ENCODE data around the gene PRKAR1A. TPM values are rescaled to one million over a fixed set of nuclear protein-coding genes. Genes with fewer than 3 reads are reported as not detected.
"Not testable (repeated sequence)": the region's sequence is repeated elsewhere in the genome, so short reads cannot be mapped to it uniquely, and the experiment has no call there.

The PRKAR1A gene
- 100 to 1,000 TPM in 2 of 3 donors, 10 to 100 TPM in 1; 35.2 to 157 (median 152) TPM for polyA plus RNA-seq

GRCh38 chr17:68512247-68512959 is at the start of gene PRKAR1A:
Gene PRKAR1A, plus strand, starts transcription at chr17:68512430. Its CDS starts 2,970 bp downstream, at chr17:68515400.
- 0 to 1% (median 0%) methylated on average over 68 to 81 of the region's 81 CpGs for WGBS, 3 donors
- peak within 1 kb of the TSS; percentile 97 for H3K27ac ChIP-seq (ENCODE audit: low read depth, low read length)

- no peak overlapping the region for H3K27ac ChIP-seq (ENCODE audit: low read depth, low read length)
- 38 to 58% (median 57%) methylated on average over 6 of the region's 6 CpGs for WGBS, 3 donors
Observed at GRCh38 chr17:68463211-68464019, 48.8 kb upstream of the PRKAR1A start.

DNA sequence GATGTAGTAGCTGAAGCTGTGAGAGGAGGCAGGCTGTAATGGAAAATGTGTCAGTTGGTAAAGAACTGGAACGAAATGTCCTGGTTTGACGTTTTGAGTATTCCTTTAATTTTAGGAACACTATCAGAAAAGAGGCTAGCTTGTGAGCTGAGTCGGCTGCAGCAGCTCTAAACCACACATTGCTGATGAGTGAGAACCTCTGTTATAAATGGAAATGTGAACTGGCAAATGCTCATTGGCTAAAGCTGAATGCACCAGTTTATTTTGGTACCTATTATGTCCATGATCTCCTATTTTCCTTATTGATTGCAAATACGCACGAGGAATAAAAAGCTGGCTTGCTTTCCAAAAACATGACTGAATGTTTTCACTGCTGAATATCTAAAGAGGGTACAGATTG is 43.9 kb upstream of the PRKAR1A start:
- 55 to 66% (median 66%) methylated on average over 5 of the region's 5 CpGs for WGBS, 3 donors
- H3K27ac ChIP-seq (ENCODE audit: low read depth, low read length), result no peak overlapping the region

DNA sequence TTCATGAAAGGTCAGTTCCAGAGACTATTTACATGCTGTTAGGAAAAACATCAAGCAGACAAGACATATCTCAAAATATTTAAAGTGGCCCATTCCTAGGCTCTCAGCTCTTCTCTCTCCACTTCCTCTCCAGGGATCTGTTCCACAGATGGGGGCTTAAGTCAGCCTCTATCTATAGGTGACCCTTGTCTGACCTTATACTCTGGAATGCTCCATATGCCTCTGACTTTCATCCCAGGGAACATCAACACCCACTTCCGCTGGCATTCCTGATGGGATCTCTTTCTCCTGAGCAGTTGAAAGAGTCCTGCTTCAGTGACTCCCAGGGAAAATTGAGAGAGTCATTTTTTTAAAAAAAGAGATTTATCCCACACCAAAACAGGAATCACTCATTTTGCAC is 43.4 kb upstream of the PRKAR1A start:
- H3K27ac ChIP-seq (ENCODE audit: low read depth, low read length), result no peak overlapping the region
- WGBS, 3 donors, result 86 to 100% (median 87%) methylated on average over 1 of the region's 1 CpG

DNA sequence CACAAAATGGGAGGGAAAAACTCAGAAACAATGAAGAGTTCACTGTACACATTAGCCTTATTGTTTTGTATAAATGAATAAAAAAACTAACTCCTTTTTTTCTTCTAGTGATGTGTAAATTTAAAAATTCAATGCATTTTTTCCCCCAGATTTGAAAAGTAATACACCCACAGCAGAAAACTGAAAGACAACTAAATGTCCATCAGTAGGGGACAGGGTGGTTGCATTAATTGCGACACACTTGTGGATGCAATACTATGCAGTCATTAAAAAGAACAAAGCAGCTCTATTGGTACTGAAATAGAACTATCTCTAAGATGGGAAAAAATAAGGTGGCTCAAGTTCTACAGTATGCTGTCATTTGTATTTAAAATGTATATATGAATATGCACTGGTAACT is 41.3 kb upstream of the PRKAR1A start:
- no peak overlapping the region for H3K27ac ChIP-seq (ENCODE audit: low read depth, low read length)
- WGBS, 3 donors, result 90 to 100% (median 92%) methylated on average over 1 of the region's 1 CpG

- WGBS, 3 donors, result 76 to 82% (median 78%) methylated on average over 4 of the region's 4 CpGs
- H3K27ac ChIP-seq (ENCODE audit: low read depth, low read length), result no peak overlapping the region
Observed at GRCh38 chr17:68480885-68481284, 31.3 kb upstream of the PRKAR1A start.

GRCh38 chr17:68482576-68483041 is 29.6 kb upstream of the PRKAR1A start:
- 28 to 79% (median 77%) methylated on average over 4 of the region's 4 CpGs for WGBS, 3 donors
- H3K27ac ChIP-seq (ENCODE audit: low read depth, low read length), result no peak overlapping the region

DNA sequence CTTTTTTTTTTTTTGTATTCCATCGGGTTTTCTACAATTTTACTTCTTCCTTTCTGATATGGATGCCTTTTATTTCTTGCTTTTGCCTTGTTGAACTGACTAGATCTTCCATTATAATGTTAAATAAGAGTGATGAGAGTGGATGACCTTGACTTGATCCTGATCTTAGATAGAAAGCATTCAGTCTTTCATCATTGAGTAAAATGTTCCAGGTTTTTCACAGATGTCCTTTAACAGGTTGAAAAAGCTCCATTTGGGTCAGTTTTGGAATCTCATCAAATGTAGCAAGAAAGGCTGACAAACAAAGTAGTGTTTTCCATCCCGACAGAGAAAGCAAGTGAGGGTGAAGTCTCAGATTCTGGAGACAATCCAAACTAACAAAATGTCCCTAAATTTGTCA is 27.8 kb upstream of the PRKAR1A start:
- WGBS, 3 donors, result 62 to 73% (median 64%) methylated on average over 2 of the region's 2 CpGs
- H3K27ac ChIP-seq (ENCODE audit: low read depth, low read length), result no peak overlapping the region

DNA sequence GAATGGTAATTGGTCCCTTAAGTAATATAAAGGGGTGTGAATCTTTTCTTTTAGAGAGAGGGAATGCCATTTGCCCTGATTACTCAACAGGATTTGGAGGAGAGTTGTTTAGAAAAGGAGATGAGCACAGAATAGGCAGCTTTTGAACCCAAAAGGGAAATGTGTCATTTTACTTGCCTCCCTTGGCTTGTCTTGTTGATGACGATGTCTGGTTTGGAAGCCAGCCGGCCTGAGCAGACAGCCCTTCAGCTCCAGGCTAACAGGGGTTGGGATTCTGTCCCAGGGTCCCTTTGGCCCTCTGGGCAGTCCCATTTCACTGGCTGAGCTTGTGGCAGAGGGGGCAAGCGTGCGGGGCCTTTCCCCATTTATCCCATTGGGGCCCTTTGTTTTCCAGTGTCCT is 22.3 kb upstream of the PRKAR1A start:
- WGBS, 3 donors, result 58 to 68% (median 59%) methylated on average over 4 of the region's 4 CpGs
- H3K27ac ChIP-seq (ENCODE audit: low read depth, low read length), result no peak overlapping the region

- H3K27ac ChIP-seq (ENCODE audit: low read depth, low read length), result no peak overlapping the region
- 22 to 43% (median 38%) methylated on average over 12 of the region's 12 CpGs for WGBS, 3 donors
Observed at GRCh38 chr17:68491381-68492231, 20.6 kb upstream of the PRKAR1A start.

- H3K27ac ChIP-seq (ENCODE audit: low read depth, low read length), result not testable (repeated sequence)
- 75 to 90% (median 88%) methylated on average over 8 of the region's 8 CpGs for WGBS, 3 donors
Observed at GRCh38 chr17:68492394-68493054, 19.7 kb upstream of the PRKAR1A start.

- WGBS, 3 donors, result 88 to 97% (median 94%) methylated on average over 4 of the region's 4 CpGs
- no peak overlapping the region for H3K27ac ChIP-seq (ENCODE audit: low read depth, low read length)
Observed at GRCh38 chr17:68495081-68495480, 17.1 kb upstream of the PRKAR1A start.

DNA sequence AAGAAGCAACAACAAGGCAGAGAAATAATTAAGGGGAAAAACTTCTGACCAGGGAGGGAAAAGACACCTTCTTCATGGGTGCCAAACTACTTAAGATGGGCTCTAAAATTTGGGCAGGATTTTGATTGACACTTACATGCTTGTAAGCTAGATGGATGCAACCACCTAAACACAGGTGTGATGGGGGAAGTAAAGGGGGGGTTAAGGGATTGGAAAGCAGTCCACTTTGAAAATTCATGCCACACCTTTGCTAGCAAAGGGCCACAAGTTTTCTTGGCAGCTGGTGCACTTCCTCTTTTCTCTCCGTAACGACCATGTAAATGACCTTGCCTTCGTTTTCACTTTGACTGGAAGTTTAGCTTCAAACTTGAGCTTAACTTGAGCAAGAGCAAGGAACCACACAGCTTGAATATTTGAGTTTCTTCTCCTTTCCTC is 14.3 kb upstream of the PRKAR1A start:
- 3 to 20% (median 4%) methylated on average over 3 of the region's 3 CpGs for WGBS, 3 donors
- H3K27ac ChIP-seq (ENCODE audit: low read depth, low read length), result no peak overlapping the region

- H3K27ac ChIP-seq (ENCODE audit: low read depth, low read length), result no peak overlapping the region
- 28 to 52% (median 31%) methylated on average over 7 of the region's 7 CpGs for WGBS, 3 donors
Observed at GRCh38 chr17:68498479-68499326, 13.5 kb upstream of the PRKAR1A start.

GRCh38 chr17:68499587-68499986 is 12.6 kb upstream of the PRKAR1A start:
- no peak overlapping the region for H3K27ac ChIP-seq (ENCODE audit: low read depth, low read length)
- WGBS, 3 donors, result 91 to 96% (median 93%) methylated on average over 5 of the region's 5 CpGs

DNA sequence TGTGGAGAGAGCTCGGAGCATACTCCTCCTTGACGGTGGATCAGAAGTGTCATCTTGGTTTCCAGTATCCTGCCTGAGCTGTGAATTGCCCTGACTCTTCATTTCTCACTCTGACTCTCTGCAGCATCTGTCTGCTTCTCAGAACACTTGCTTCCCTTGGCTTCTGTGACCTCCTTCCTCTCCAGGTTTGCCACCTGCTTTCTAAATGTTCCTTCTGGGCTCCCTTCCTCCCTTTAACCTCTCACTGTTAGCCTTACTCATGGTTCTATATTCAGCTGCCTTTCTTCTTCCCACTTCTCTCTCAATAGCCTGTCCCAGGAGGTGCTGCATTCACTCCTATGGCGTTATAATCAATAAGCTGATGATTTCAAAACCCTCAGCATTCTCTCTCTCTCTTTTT is 11.2 kb upstream of the PRKAR1A start:
- H3K27ac ChIP-seq (ENCODE audit: low read depth, low read length), result no peak overlapping the region
- WGBS, 3 donors, result 76 to 89% (median 78%) methylated on average over 3 of the region's 3 CpGs

- 69 to 92% (median 80%) methylated on average over 1 of the region's 1 CpG for WGBS, 3 donors
- H3K27ac ChIP-seq (ENCODE audit: low read depth, low read length), result no peak overlapping the region
Observed at GRCh38 chr17:68505951-68506350, 6.3 kb upstream of the PRKAR1A start.

Measured in adipose tissue (tissue), 3 donors.